ENCODE measurements around the gene ZNF362.
"Not testable (repeated sequence)": the region's sequence is repeated elsewhere in the genome, so short reads cannot be mapped to it uniquely, and the experiment has no call there.

The ZNF362 gene

DNA sequence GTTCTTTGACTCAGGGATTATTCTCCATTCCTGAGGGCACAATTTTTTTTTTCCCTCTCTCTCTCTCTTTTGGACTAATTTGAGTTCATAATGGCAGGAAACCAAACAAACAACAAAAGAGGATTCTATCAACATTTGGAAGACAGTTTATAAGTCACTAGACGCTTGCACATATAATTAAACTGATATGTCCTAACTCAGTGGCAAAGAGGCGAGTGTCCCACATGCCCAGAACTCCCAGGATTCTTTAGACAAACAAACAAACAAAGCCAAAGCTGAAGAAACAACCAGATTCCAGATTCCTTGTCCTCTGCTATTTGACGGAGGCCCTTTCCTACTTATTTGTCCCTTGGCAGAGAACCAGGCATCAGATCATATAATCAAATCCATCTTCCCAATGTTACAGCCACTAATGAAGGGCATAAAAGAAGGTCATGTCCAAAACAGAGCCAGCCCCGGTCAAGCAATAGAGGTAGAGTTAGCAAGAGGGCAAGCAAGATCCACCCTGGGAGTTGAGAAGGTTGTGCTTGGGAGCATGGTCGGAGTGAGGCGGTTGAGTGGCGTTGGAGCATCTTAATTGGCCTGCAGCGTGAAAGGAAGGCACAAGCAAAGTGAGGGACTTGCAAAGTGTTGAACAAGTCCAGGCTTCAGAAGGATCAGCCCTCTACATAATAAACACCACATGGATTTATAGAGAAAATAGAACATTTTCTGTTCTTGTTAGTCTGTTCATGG, 30.3 kb downstream of the ZNF362 start:
- DNase-seq (ENCODE audit: low read depth in 2 of 3, low spot score in 2 of 3): no peak

GRCh38 chr1:33287317-33287716, 31.0 kb downstream of the ZNF362 start:
- no peak for DNase-seq (ENCODE audit: low read depth in 2 of 3, low spot score in 2 of 3)

GRCh38 chr1:33288976-33289857, 32.9 kb downstream of the ZNF362 start:
- DNase-seq (ENCODE audit: low read depth in 2 of 3, low spot score in 2 of 3): no peak

- no peak for DNase-seq (ENCODE audit: low read depth in 2 of 3, low spot score in 2 of 3)
Measured at GRCh38 chr1:33289858-33290154, 33.5 kb downstream of the ZNF362 start.

GRCh38 chr1:33290615-33291014, 34.3 kb downstream of the ZNF362 start:
- not testable (repeated sequence) for DNase-seq (ENCODE audit: low read depth in 2 of 3, low spot score in 2 of 3)

DNA sequence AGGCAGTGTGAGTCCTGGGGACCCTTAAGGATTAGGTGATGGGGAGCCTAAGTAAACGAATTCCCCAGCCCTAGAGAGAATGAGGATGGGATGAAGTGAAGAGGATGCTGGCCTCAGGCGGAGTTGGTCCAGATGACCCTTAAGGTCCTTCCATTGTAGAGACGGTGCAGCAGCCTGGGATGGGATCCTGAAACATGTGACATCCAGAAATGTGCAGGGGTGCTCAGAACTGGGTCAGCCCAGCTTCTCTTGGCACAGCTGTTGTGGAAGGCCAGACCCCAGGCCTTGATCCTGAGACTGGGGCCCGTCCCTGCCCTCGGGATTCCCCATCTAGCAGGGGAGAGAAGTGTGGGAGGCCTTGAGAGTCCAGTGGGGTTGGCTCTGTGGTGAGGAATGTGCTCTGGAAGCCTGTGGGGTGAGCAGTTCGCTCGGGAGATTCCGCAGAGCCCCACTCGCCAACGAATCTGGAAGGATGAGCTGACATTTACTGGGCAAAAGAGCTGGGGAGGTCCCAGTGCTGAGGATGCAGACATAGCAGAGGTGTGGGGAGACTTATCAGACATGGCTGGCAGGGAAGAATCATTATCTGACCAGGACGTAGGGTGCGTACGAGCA, 36.5 kb downstream of the ZNF362 start:
- no peak for DNase-seq (ENCODE audit: low read depth in 2 of 3, low spot score in 2 of 3)

DNA sequence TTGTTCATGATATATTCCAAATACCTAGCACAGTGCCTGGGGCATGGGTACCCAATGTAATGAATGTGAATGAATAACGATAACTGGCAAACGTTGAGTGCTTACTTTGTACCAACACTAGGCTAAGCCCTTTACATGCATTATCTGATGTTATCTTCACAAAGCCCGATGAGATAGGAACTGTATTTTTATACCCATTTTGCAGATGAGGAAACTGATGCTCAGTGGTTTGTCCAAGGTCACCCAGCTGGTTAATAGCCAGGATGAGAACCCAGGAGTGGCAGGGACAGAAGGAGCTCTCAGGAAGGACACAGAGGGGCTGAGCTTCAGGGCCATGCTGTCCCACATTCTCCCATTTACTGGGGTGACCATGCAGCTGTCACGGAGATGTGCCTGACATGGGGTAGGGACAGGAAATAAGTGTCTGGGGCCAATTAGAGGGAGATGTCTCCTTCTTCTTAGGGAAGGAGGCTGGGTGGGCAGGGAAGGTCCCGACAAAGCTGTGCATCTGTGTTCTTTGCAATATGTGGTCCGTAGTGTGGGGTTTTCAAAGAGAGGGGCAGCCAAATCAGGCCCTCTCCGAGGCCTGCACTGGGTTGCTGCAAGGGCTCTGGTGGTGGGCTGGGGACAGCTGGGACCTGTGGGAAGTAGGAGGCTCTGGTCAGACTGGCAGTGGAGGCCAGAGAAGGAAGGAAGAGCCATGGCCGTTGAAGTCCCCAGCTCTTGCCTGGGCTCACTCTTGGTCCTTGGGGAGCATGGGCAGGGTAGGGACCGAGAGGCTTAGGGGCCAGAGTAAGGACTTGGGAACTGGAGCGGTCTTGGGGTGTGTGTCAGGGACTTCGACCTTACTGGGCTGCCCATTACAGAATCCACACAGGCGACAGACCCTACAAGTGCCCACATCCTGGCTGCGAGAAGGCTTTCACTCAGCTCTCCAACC, 38.0 kb downstream of the ZNF362 start:
- DNase-seq (ENCODE audit: low read depth in 2 of 3, low spot score in 2 of 3): no peak

DNA sequence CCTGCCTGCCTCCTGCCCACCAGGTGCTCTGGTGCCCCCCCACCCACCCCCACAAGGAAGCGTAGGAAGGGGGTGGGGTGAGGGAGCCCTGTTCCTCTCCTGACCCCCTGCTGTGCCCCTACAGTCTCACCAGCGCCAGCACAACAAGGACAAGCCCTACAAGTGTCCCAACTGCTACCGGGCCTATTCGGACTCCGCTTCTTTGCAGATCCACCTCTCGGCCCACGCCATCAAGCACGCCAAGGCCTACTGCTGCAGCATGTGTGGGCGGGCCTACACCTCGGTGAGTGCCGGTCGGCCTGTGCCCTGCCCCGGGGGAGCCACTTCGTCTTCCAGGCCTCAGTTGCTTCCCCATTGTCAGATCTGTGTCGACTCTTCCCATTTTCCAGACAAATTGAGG, 38.7 kb downstream of the ZNF362 start:
- no peak for DNase-seq (ENCODE audit: low read depth in 2 of 3, low spot score in 2 of 3)

GRCh38 chr1:33295450-33296081, 39.3 kb downstream of the ZNF362 start:
- DNase-seq (ENCODE audit: low read depth in 2 of 3, low spot score in 2 of 3): peak; percentile 65 to 90 (median 86)

- DNase-seq (ENCODE audit: low read depth in 2 of 3, low spot score in 2 of 3): no peak
Measured at GRCh38 chr1:33296082-33296458, 39.8 kb downstream of the ZNF362 start.

GRCh38 chr1:33296824-33297223, 40.5 kb downstream of the ZNF362 start:
- DNase-seq (ENCODE audit: low read depth in 2 of 3, low spot score in 2 of 3): no peak

DNA sequence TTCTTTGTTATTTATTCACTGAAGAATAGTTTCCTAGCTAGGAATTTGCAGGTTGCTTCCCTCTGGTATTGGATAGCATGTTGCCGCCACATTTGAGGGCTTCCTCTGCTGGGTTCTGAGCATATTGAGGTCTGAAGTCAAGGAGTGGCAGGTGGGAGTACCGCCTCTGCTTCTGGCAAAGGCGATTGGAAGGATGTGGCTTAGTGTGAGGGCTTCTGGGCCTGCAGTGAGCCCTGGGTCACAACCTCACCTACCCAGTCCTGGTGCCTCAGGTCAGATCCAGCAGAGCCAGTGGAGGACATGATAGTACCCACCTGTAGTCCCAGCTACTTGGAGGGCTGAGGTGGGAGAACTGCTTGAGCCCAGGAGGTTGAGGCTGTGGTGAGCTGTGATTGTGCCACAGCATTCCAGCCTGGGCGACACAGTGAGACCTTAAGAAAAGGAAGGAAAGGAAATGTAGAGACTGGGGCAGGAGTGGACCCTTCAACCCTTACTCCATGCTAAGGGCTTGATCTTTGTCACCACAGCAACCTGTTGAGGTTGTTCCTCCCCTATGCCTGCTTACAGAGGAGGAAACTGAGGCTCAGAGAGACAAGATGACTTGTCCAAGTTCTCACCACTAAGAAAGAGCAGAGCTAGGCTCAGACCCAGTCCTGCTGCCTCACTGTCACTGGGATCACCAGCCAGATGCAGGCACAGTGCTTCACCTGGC, 41.8 kb downstream of the ZNF362 start:
- no peak for DNase-seq (ENCODE audit: low read depth in 2 of 3, low spot score in 2 of 3)

DNA sequence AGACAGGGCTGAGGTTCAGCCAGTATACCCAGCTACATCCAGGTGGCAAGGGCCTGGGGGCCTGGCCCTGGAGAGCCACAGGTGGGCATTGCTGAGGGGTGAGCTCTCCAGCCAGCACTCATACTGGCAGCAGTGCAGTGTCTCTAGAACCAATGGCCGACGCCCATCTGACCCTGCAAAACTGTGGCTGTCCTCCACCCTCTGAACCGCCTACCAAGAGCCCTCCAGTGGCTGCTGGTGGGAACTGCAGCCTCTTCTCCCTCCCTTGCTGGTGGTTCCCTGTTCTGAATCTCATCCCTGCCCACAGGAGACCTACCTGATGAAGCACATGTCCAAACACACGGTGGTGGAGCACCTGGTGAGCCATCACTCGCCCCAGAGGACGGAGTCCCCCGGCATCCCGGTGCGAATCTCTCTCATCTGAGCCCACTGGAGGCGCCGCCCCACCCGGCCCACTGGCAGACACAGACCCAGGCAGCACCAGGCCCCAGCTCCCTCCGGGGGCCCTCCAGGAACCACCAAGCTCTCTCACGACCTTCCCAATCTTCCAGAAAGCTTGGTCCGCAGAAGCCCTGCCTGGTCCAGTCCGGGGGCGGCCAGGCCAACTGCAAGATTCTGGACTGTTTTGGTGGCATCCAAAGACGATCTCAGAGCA, 42.5 kb downstream of the ZNF362 start:
- peak; percentile 16 to 53 (median 31) for DNase-seq (ENCODE audit: low read depth in 2 of 3, low spot score in 2 of 3)

GRCh38 chr1:33299461-33300155, 43.3 kb downstream of the ZNF362 start:
- no peak for DNase-seq (ENCODE audit: low read depth in 2 of 3, low spot score in 2 of 3)

- DNase-seq (ENCODE audit: low read depth in 2 of 3, low spot score in 2 of 3): no peak
Measured at GRCh38 chr1:33300673-33301072, 44.4 kb downstream of the ZNF362 start.

DNA sequence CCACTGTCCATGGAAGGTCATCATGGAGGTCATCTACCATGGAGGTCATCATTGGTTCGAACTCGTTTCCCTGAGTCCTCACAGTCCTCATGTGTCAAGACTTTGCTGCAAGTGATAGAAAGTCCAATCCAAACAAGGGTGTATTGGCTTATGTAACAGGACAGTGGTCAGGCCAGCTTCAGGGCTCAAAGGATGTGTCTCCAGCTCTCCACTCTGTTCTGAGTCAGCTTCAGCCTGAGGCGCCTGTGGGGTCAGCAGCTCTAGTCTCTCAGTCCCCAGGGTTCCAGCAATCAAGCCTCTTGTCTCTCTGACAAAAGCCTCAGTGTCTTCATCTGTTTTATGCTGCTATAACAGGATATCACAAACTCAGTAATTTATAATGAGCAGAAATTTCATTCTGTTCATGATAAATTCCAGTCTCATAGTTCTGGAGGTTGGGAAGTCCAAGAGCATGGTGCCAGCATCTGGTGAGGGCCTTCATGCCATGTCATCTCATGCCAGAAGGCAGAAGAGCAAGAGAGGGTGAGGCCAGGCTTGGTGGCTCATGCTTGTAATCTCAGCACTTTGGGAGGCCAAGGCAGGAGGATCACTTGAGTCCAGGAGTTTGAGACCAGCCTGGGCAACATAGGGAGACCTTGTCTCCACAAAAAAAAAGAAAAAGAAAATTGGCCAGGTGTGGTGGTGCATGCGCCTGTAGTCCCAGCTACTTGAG, 45.1 kb downstream of the ZNF362 start:
- DNase-seq (ENCODE audit: low read depth in 2 of 3, low spot score in 2 of 3): no peak

GRCh38 chr1:33302325-33302724, 46.0 kb downstream of the ZNF362 start:
- DNase-seq (ENCODE audit: low read depth in 2 of 3, low spot score in 2 of 3): no peak

- DNase-seq (ENCODE audit: low read depth in 2 of 3, low spot score in 2 of 3): no peak
Measured at GRCh38 chr1:33305016-33305415, 48.7 kb downstream of the ZNF362 start.

Measured in activated CD8-positive, alpha-beta memory T cell treated with anti-CD3 and anti-CD28 coated beads for 48 hours (primary cell).